CD4-positive, CD25-positive, alpha-beta regulatory T cell (primary cell): ENCODE data around the gene PARL. TPM values are rescaled to one million over a fixed set of nuclear protein-coding genes. Genes with fewer than 3 reads are reported as not detected.
A peak's percentile ranks its signal among the peaks of the same experiment; 100 is the strongest.
"Not testable (repeated sequence)": the region's sequence is repeated elsewhere in the genome, so short reads cannot be mapped to it uniquely, and the experiment has no call there.

ENCODE experiments used
- ATAC-seq, 2 donors: fragments of 150-1000 bp; cut with Tn5 transposase; one replicate each; pipeline ENCODE4 v1.10.0; 2021; ENCODE audit warnings: low read depth in 2 of 2, moderate number of reproducible peaks in 2 of 2, moderate library complexity in 1 of 2
- DNase-seq, 3 donors: peaks; one replicate each; pipeline versions ENCODE4 v3.0.0 to v3.0.0-alpha.2; 2012 to 2022; ENCODE audit warnings: mixed read lengths in 1 of 3
- H3K27ac ChIP-seq: one replicate; pipeline ENCODE4 v1.7.0; 2013; ENCODE audit warnings: mild to moderate bottlenecking, low read length; ENCODE audit not compliant: insufficient read depth, poor library complexity, severe bottlenecking
- H3K27me3 ChIP-seq: one replicate; pipeline ENCODE4 v1.7.0; 2013; ENCODE audit warnings: low read length; ENCODE audit not compliant: control insufficient read depth, insufficient read depth
- H3K36me3 ChIP-seq: one replicate; pipeline ENCODE4 v1.7.0; 2013; ENCODE audit warnings: mild to moderate bottlenecking, low read length, moderate library complexity; ENCODE audit not compliant: control insufficient read depth, insufficient read depth
- H3K4me1 ChIP-seq: 2 replicates; pipeline ENCODE4 v1.7.0; 2013; ENCODE audit warnings: mild to moderate bottlenecking, low read length; ENCODE audit not compliant: insufficient read depth, control insufficient read depth, poor library complexity, severe bottlenecking
- H3K4me3 ChIP-seq: one replicate; pipeline ENCODE4 v1.7.0; 2013; ENCODE audit warnings: low read depth, mild to moderate bottlenecking, low read length, moderate library complexity
- H3K9me3 ChIP-seq, 2 experiments: 1 replicate in 1 of 2; 2 replicates in 1 of 2; pipeline ENCODE4 v1.7.0; 2013; ENCODE audit warnings: low read length in 2 of 2, mild to moderate bottlenecking in 1 of 2, moderate library complexity in 1 of 2; ENCODE audit not compliant: control insufficient read depth in 2 of 2
- H3K27ac Mint-ChIP-seq, 3 donors: one replicate each; pipeline ENCODE4 v1.8.0; 2020 to 2022; ENCODE audit warnings: mild to moderate bottlenecking in 3 of 3, mixed read lengths in 3 of 3, moderate library complexity in 2 of 3
- H3K27me3 Mint-ChIP-seq: one replicate; pipeline ENCODE4 v1.8.0; 2022; ENCODE audit warnings: mild to moderate bottlenecking, mixed read lengths
- H3K36me3 Mint-ChIP-seq: one replicate; pipeline ENCODE4 v1.8.0; 2020; ENCODE audit warnings: mixed read lengths
- H3K4me1 Mint-ChIP-seq, 4 donors: one replicate each; pipeline ENCODE4 v1.8.0; 2020 to 2022; ENCODE audit warnings: mixed read lengths in 4 of 4, mild to moderate bottlenecking in 1 of 4
- H3K4me3 Mint-ChIP-seq, 4 donors: one replicate each; pipeline ENCODE4 v1.8.0; 2020 to 2022; ENCODE audit warnings: mild to moderate bottlenecking in 4 of 4, mixed read lengths in 4 of 4, moderate library complexity in 3 of 4
- H3K9me3 Mint-ChIP-seq, 7 donors: one replicate each; pipeline ENCODE4 v1.8.0; 2020 to 2022; ENCODE audit warnings: mixed read lengths in 7 of 7, mild to moderate bottlenecking in 3 of 7, moderate library complexity in 2 of 7
- polyA plus RNA-seq, 4 donors: library from polyadenylated mRNA; unstranded; fragments of 300-500 nt; fragmentation: Illumina TruSeq; gene quantifications; one replicate each; pipeline ENCODE4 v1.2.3, GENCODE V29; 2021
- total RNA-seq: library from RNA; stranded (reverse); gene quantifications from one replicate; pipeline ENCODE4 v1.2.3, GENCODE V29; 2022

Gene PARL
- total and polyA plus RNA-seq, 5 donors from 2014 or later = 45.6 to 119 (median 116) TPM

GRCh38 chr3:183883291-183884096 lies 1.2 kb downstream of the PARL start:
- H3K4me1 ChIP-seq = peaks cover 29% of the 10 kb centered on the region
- ATAC-seq (no peak), DNase-seq (peak in 1 of 3 donors; percentile 13)
- H3K27ac ChIP-seq = no peak overlapping the region
- H3K9me3 ChIP-seq = no peaks in the 10 kb centered on the region
- peak overlapping the region; percentile 87 for H3K4me3 ChIP-seq
- peaks cover 2% of the 10 kb centered on the region for H3K36me3 ChIP-seq
- H3K27me3 ChIP-seq = no peaks in the 10 kb centered on the region
- Mint-ChIP-seq H3K27ac (peak overlapping the region in 2 of 3 donors; percentile 91 to 94), H3K36me3 (peaks cover 13% of the 10 kb centered on the region), H3K4me1 (peaks cover 21 to 61% (median 42%) of the 10 kb centered on the region in 4 donors), H3K9me3 (no peaks in the 10 kb centered on the region), H3K4me3 (peak overlapping the region; percentile 91 to 98 (median 94)), H3K27me3 (peaks cover 6% of the 10 kb centered on the region)

- ATAC-seq = no peak
- H3K27ac Mint-ChIP-seq = peak overlapping the region in 1 of 3 donors; percentile 46
- no peak for DNase-seq
- H3K4me3 Mint-ChIP-seq = peak overlapping the region in 1 of 4 donors; percentile 56
- H3K36me3 ChIP-seq = peaks cover 11% of the 10 kb centered on the region
- H3K27ac ChIP-seq = no peak overlapping the region
- no peaks in the 10 kb centered on the region for H3K9me3 ChIP-seq
- H3K4me3 ChIP-seq = no peak overlapping the region
- H3K36me3 Mint-ChIP-seq = peaks cover 24% of the 10 kb centered on the region
- peaks cover 21 to 78% (median 52%) of the 10 kb centered on the region in 4 donors for H3K4me1 Mint-ChIP-seq
- H3K27me3 Mint-ChIP-seq = no peaks in the 10 kb centered on the region
- H3K9me3 Mint-ChIP-seq = no peaks in the 10 kb centered on the region
- no peaks in the 10 kb centered on the region for H3K27me3 ChIP-seq
- peaks cover 25% of the 10 kb centered on the region for H3K4me1 ChIP-seq
Measured at GRCh38 chr3:183880121-183880520, 4.6 kb downstream of the PARL start.

GRCh38 chr3:183879243-183879642 lies 5.4 kb downstream of the PARL start:
- peaks cover 11% of the 10 kb centered on the region for H3K36me3 ChIP-seq
- H3K27me3 Mint-ChIP-seq = no peaks in the 10 kb centered on the region
- H3K4me3 Mint-ChIP-seq = no peak overlapping the region
- no peaks in the 10 kb centered on the region for H3K9me3 Mint-ChIP-seq
- no peaks in the 10 kb centered on the region for H3K9me3 ChIP-seq
- no peak for DNase-seq
- H3K27me3 ChIP-seq = no peaks in the 10 kb centered on the region
- peaks cover 21 to 71% (median 49%) of the 10 kb centered on the region in 4 donors for H3K4me1 Mint-ChIP-seq
- peaks cover 20% of the 10 kb centered on the region for H3K36me3 Mint-ChIP-seq
- no peak for ATAC-seq
- no peak overlapping the region for H3K4me3 ChIP-seq
- no peak overlapping the region for H3K27ac ChIP-seq
- peaks cover 19% of the 10 kb centered on the region for H3K4me1 ChIP-seq
- H3K27ac Mint-ChIP-seq = peak overlapping the region in 1 of 3 donors; percentile 30

GRCh38 chr3:183878071-183878470 lies 6.6 kb downstream of the PARL start:
- Mint-ChIP-seq H3K27ac (no peak overlapping the region), H3K27me3 (no peaks in the 10 kb centered on the region), H3K4me1 (peaks cover 10 to 68% (median 41%) of the 10 kb centered on the region in 4 donors), H3K4me3 (no peak overlapping the region), H3K9me3 (no peaks in the 10 kb centered on the region), H3K36me3 (peaks cover 20% of the 10 kb centered on the region)
- Histone ChIP-seq H3K27me3 (no peaks in the 10 kb centered on the region), H3K9me3 (no peaks in the 10 kb centered on the region), H3K4me1 (peaks cover 8% of the 10 kb centered on the region), H3K36me3 (peaks cover 11% of the 10 kb centered on the region), H3K27ac (no peak overlapping the region), H3K4me3 (no peak overlapping the region)
- ATAC-seq (no peak), DNase-seq (no peak)

- not testable (repeated sequence) for H3K27ac ChIP-seq, H3K4me1 ChIP-seq, H3K27me3 ChIP-seq, ATAC-seq, H3K27me3 Mint-ChIP-seq, H3K9me3 Mint-ChIP-seq, H3K9me3 ChIP-seq, H3K4me3 Mint-ChIP-seq, H3K27ac Mint-ChIP-seq, DNase-seq, H3K4me3 ChIP-seq
- Mint-ChIP-seq H3K4me1 (peaks cover 2 to 65% (median 41%) of the 10 kb centered on the region in 4 donors), H3K36me3 (peaks cover 20% of the 10 kb centered on the region)
- peaks cover 11% of the 10 kb centered on the region for H3K36me3 ChIP-seq
Measured at GRCh38 chr3:183877227-183877626, 7.5 kb downstream of the PARL start.

- H3K27me3 ChIP-seq = no peaks in the 10 kb centered on the region
- DNase-seq = no peak
- H3K36me3 Mint-ChIP-seq = peaks cover 23% of the 10 kb centered on the region
- no peak overlapping the region for H3K27ac Mint-ChIP-seq
- no peak overlapping the region for H3K4me3 Mint-ChIP-seq
- no peaks in the 10 kb centered on the region for H3K9me3 Mint-ChIP-seq
- no peaks in the 10 kb centered on the region for H3K27me3 Mint-ChIP-seq
- H3K4me1 Mint-ChIP-seq = peaks cover 8 to 70% (median 49%) of the 10 kb centered on the region in 4 donors
- H3K9me3 ChIP-seq = no peaks in the 10 kb centered on the region
- no peak overlapping the region for H3K27ac ChIP-seq
- peaks cover 8% of the 10 kb centered on the region for H3K36me3 ChIP-seq
- no peak overlapping the region for H3K4me3 ChIP-seq
- no peak for ATAC-seq
- H3K4me1 ChIP-seq = no peaks in the 10 kb centered on the region
Measured at GRCh38 chr3:183875411-183875810, 9.3 kb downstream of the PARL start.

GRCh38 chr3:183873914-183874313 lies 10.8 kb downstream of the PARL start:
- Histone ChIP-seq H3K27ac (no peak overlapping the region), H3K36me3 (peaks cover 8% of the 10 kb centered on the region), H3K4me1 (no peaks in the 10 kb centered on the region), H3K9me3 (no peaks in the 10 kb centered on the region), H3K27me3 (no peaks in the 10 kb centered on the region), H3K4me3 (no peak overlapping the region)
- ATAC-seq (no peak), DNase-seq (no peak)
- H3K4me3 Mint-ChIP-seq = peak overlapping the region in 1 of 4 donors; percentile 68
- H3K9me3 Mint-ChIP-seq = no peaks in the 10 kb centered on the region
- H3K36me3 Mint-ChIP-seq = peaks cover 17% of the 10 kb centered on the region
- no peak overlapping the region for H3K27ac Mint-ChIP-seq
- no peaks in the 10 kb centered on the region for H3K27me3 Mint-ChIP-seq
- peaks cover 10 to 62% (median 44%) of the 10 kb centered on the region in 4 donors for H3K4me1 Mint-ChIP-seq

- Histone ChIP-seq H3K4me1 (no peaks in the 10 kb centered on the region), H3K9me3 (no peaks in the 10 kb centered on the region), H3K36me3 (peaks cover 18% of the 10 kb centered on the region), H3K4me3 (no peak overlapping the region), H3K27me3 (no peaks in the 10 kb centered on the region), H3K27ac (no peak overlapping the region)
- Mint-ChIP-seq H3K4me1 (peaks cover 10 to 42% (median 30%) of the 10 kb centered on the region in 4 donors), H3K9me3 (no peaks in the 10 kb centered on the region), H3K36me3 (peaks cover 12% of the 10 kb centered on the region), H3K27ac (no peak overlapping the region), H3K4me3 (no peak overlapping the region), H3K27me3 (no peaks in the 10 kb centered on the region)
- DNase-seq (no peak), ATAC-seq (no peak)
Measured at GRCh38 chr3:183871541-183871940, 13.1 kb downstream of the PARL start.
